GM19397 (cell line): ENCODE data around the gene FCN2.

Experiments used
- ATAC-seq: cut with Tn5 transposase; IDR thresholded peaks from one replicate; pipeline ENCODE4 v1.9.1; 2021; ENCODE audit warnings: mild to moderate bottlenecking, moderate library complexity; ENCODE audit not compliant: unreplicated experiment

The FCN2 gene

DNA sequence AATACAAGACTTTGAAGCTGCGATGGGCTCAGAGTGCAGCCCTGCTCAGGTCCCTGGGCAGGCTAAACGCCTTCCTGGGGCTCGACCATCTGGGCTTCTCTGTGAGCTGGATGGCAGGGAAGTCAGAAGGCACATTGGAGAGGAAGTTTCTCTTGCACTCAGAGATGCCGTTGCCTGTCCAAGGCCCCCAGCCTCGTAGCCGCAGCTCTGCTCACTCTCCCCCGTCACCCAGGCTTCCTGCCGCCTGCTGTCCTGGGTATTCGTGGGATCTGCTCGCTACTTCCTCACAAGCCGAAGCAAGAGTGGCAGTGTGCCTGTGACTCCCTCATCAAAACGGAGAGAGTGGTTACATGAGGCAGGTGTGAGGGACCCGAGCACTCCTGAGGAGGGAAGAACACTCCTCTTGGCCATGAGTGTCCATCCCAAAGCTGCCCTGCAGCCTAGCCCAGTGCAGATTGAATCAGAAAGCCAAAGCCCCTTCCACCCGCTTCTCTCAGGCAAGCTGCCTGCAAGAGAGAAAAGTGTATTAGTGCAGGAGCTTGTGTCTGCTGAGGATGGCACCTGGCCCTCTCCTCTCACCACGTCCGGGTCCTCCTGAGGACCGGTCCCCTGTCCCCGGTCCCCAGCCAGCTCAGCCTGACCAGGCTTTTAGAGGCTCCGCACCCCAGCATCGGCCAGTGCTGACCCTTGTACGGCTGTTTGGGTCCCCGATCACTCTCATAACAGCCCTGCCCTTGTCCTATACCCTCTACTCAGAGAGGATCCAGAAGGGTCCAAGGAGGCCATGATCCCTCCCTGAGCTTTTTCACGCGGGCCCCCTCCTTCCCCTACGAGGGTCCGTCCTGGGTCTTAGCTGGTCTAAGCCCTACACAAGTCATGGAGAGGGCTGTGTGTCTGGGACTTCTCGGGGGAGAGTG lies 7.3 kb downstream of the FCN2 start:
- no peak for ATAC-seq

DNA sequence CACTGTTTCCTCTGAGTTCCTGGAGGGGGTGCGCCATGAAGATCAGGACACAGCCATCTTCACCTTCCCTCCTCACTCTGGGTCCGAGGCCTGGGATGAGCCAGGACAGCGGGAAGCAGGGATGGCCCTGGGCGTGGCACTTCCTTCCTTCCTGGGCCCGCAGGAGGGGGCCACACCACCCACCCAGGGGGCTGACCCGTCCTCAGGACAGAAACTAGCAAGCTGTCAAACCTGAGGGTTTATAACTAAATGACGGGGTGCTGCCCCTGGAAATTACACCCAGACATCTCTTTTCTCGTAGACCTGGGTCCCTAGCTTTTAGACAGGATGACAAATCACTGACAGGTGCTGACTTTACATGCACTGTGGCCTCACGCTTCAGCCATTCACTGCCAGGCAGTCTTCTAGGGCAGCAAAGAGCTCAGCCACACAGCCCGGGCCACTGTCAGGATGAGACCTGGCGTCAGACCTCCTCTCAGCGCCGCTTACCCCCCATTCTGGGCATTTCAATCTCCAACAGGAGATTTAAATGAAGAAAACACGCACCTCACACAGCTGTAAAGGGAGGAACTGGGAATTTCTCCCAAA lies 8.1 kb downstream of the FCN2 start:
- no peak for ATAC-seq

DNA sequence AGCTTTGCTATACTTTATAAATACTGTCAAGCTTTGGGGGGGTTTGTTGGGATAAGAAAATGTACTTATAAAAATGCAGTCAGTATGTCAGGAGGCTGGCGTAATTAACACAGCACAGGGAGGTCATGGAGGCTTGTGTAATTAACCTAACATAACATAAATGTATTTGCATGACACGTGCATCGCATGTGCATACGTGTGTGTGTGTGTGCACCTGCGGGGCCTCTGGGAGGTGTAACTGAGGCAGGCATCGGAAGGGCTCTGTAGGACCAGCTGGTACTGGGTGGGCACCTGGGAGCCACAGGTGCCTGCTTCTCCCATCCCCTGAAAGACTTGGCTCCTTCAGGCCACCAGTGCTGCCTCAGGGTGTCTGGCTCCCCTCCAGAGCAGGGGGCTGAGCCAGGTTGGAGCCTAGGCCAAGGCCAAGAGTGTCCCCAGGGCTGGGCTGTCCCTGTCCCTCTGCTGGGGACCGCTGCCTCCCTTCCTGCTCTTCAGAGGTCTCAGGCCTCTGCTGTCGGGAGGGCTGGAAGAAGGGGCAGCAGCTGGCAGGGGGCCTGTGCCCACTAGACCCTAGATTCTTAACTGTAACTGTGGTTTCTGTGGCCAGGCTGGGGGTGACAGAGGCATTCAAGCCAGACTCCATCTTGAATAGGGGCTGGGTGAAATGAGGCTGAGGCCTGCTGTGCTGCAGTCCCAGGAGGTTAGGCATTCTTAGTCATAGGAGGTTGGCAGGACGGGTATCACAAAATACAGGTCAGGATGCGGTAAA lies 9.0 kb downstream of the FCN2 start:
- ATAC-seq, result no peak

DNA sequence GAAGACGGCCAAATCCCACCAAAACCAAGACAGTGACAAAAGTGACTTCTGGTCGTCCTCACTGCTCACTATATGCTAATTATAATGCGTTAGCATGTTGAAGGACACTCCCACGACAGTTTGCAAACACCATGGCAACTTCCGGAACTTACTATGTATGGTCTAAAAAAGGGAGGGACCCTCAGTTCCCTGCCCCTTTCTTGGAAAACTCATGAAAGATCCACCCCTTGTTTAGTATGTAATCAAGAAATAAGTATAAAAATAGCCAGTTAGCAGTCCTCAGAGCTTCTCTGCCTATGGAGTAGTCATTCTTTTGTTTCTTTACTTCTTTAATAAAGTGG lies 9.5 kb downstream of the FCN2 start:
- ATAC-seq, result no peak

DNA sequence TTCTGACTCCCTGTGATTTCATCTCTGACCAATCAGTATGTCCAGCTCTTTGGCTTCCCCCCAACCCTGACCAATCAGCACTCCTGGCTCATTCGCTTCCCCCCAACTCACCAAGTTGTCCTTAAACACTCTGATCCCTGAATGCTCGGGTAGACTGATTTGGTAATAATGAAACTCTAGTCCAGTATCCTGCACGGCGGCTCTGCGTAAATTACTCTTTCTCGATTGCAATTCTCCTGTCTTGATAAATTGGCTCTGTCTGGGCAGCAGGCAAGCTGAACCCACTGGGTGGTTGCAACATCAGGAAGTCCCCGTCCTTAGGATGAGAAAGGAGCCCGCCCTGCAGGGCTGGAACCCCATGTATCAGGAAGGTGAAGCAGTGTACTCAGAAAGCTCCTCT lies 10.4 kb downstream of the FCN2 start:
- ATAC-seq, result no peak

DNA sequence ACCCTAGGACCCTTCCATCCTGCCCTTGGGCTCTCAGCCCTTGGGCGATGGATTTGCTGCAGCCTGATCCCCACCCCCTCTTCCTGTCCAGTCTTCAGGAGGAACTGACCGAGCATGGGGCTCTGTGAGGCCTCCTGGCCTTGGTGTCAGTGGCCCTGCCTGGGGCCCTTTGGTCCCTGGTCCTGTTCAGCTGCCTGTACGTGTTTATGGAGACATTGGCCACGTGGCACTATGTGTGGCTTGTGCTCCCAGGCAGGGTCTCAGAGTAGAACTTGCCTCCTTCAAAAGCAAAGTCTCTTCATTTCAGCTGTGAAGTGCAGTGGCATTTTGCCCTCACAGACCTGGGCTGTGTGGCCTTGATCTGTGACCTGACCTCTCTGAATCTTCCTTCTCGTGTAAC lies 11.1 kb downstream of the FCN2 start:
- ATAC-seq, result no peak

DNA sequence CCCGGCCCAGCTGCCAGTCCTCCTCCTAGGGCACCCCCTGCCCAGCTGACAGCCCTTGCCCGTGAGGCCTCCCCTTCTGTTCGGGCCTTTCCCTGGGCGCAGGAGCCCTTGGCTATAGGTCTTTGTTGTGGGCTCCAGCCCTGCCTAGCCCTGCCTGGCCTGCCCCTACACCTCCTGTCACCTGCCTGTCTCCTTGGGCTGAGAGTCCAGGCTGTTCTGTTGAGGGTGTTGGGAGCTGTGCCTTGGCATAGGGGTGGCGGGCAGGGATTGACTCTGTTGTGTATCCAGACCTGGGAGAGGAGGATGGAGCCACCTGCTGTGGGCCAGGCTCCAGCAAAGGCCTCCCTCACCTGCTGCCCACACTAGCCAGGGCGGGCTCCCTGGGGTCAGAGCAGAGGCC lies 11.6 kb downstream of the FCN2 start:
- no peak for ATAC-seq

DNA sequence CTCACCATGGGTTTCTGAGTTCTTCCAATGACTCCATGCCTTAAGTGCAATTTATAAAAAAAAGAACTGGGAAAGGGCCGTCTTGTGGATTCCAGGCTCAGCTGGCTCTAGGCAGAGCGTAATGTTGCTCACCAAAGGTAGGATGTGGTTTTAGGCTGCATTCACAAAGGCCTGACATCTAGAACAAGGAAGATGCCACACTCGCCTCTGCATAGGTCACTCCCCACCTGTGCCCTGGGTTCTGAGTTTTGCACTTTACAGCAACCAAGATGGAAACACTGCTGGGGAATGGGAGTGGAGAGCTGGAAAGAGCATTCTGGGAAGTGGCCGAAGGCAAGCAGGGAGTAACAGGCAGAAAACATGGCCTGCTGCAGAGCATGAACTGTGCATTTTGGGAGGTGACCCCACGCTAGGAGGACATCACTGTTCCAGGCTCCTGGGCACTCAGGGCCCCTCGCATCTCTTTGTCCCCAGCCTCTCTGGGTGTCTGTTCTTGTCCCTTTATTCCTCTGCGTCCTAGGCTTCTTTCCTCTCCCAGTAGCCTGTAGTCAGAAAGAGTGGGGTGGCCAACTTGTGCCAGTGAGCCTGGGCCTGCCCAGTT lies 12.3 kb downstream of the FCN2 start:
- ATAC-seq, result no peak

DNA sequence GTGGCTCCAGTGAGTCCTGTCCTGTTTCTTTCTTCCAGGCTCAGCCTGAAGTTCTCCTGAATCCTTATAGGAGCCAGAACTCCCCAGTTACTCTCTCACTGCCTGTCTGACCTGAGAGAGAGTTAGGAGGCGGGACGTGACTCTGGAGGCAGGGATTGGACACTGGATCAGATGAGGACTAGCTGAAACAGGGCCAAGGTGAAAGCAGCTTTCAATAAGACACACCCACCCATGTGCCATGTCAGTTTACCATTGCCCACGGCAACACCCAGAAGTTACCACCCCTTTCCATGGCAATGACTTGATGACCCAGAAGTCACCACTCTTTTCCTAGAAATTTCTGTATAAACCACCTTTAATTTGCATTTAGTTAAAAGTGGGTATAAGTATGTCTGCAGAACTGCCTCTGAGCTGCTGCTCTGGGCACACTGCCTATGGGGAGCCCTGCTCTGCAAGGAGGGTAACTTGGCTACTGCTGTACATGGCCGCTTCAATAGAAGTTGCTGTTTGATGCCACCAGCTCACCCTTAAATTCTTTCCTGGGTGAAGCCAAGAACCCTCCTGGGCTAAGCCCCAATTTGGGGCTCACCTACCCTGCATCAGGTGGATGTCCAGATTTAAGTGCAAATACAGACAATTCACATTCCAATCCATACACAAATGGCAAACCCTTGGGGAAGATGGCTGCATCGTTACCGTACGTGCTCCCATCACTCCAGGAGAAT lies 13.7 kb downstream of the FCN2 start:
- no peak for ATAC-seq

DNA sequence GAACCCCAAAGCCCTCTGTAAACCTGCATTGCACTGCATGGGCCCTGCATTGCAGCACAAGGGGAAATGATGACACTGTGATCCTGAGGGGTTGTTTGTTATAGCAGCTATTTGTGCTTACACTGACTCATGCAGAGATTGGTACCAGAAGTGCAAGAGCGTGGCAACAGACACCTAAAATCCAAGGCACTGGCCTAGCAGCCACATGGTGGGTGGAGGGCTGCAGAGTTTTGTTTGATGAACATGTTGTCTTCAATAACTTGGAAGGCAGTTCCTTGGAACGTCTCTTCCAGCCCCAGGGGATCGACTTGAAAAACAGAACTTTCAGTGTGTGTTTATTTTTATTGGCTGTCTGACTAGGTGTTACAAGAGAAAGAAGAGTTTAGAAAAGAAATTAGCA lies 14.5 kb downstream of the FCN2 start:
- ATAC-seq, result no peak

DNA sequence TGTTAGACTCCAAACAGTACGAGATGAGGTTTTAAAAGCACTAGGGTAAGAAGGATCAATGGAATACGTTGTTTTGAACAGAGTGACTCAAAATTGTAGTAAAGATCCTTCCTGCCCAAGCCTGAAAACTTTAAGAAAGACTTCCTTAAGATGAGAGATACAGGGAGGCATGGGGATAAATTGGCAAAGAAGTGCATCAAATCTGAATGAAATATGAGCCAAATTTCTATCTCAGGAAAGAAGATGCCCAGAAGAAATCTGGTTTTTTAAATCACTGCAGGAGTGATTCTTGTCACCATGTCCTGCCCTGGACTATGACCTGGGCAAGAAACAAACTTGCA lies 14.9 kb downstream of the FCN2 start:
- ATAC-seq, result no peak

DNA sequence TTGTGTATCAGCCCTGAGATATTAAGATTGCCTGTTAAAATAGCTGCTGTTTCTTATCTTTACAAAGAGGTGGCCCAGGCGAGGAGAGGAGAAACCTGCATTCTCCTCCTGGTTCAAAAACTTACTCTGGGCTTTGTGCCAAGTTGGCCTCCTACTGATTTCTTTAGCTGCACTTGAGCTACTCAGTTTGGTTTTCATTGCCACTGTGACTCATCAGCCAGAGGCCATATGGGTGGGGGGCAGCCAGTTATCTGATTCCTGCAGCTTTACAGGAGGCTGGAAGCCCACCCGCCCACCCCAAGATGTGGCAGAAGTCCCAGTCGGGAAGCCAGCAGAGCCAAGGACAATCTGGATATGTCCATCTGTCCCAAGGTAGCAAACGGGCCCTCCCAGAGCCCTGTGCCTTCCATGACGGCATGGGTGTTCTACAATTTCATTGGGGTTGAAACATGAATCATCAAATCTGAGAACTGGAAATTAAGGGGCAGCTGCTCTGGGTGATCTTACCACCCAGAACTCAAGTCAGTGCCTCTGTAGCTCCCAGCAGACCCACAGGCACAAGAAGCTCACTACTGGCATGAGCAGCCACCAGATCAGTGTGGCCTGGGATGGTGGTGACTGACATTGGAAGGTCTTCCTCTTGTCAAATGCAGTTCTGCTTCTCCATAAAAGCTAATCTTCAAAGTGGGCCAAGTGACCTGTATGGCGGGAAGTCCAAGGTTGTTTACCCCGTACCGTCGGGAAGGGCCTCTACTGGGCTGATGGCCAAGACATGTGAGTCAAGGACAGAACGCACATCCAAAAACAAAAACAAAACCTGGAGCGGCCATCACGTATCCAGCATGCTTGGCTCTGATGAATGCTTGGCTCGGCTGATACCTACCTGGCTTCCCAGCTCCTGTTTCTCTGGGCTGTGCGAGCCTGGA lies 15.6 kb downstream of the FCN2 start:
- no peak for ATAC-seq

DNA sequence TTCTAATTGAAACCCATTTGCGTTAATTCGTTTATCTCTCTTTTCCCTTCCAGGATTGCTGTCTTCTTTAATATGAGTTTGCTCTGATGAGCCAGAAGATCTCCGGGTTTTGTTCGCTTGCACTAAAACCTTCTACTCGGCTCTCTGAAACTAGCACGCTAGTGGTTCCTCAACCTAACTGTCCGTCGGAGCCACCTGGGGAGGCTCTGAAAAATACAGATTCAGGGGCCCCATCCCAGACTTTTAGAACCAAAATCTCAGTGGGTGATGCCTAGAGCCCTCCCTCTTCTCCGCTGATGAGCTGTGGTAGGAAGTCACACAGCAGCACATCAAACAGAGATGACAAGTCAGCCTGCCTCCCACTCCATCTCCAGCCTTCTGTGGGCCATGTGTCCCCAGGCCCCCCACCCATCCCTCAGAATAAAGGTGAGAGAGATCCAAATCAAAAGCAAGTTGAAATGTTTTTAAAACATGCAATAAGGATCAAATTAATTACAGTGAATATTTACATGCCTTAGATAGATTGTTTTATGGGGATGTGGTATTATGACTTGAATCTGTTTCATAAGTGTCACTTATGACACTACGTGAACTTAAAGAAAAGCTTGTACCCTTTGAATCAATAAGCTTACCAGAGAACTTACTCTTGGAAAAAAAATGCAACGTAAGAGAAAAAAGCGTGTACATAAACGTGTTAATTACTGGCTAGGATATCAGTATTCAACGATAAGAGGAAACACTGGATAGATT lies 16.4 kb downstream of the FCN2 start:
- ATAC-seq, result no peak

DNA sequence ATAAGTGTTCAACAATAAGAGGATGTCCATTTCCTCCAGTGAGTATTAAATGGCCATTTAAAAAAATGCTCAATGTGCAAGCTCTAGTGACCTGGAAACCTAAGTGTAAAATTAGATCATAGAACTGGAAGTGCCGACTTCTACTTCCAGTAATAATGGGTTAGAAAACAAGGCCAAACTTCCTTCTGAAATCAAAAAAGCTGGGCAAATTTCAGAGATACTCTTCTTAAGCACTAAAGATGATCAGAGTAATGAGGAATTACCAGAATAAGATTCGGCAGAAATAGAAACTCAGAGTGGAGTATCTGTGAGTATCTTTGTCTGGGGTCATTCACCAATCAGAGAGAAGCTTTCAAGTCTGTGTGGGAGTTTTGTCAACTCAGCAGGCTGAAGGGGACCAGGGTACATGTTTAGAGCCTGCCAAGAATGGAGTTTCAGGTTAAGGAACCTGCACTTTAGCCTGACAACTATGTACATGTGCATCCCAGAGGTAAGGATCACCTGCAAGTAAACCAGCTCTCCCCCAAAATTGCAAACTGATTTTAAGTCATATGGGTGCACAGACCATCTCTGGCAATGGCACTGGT lies 17.1 kb downstream of the FCN2 start:
- ATAC-seq, result no peak

DNA sequence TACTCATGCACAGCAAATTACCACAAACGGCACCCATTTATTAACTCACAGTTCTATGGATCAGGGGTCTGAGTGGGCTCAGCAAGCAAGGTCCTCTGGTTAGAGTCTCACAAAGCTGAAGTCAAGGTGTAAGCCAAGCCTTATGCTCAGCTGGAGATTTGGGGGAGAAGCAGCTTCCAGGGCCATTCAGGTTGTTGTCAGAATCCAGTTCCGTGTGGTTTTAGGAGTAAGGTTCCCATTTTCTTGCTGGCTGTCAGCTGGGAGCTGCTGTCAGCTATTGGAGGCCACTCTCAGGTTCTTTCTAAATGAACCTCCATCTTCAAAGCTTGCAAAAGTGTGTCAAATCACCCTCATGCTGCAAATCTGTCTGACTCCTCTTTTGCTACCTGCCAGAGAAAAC lies 17.7 kb downstream of the FCN2 start:
- no peak for ATAC-seq

DNA sequence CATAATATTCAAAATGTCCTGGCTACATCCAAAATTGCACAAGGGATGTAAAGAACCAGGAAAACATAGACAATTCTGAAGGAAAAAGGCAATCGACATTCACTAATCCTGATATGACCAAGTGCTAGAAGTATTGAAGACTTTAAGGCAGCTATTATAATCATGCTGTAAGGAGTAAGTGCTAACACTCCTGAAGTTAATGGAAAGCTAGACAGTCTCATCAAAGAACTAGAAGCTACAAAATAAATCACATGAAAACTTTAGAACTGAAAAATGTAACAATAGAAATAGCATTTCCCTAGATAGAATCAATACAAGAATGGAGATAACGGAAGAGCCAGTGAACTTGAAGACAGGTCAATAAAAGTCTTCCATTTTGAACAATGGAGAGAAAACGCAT lies 18.6 kb downstream of the FCN2 start:
- ATAC-seq, result no peak

DNA sequence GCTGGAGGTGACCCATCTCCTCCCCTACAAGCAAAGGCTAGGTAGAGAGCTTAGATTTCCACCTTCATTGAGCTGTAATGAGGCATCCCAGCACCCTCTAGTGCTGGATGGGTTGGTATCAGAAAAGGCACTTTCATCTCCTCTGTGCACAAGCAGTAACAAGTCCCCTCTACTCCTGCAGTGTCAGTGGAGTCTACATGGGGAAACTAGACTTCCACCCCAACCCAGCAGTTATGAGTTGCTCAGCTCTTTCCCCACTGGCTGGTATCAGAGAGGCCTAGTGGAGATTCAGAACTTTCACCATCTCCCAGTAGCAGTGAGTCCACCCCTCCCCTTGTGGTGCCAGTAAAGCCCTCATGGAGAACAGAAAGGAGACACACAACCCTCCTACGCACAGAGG lies 19.2 kb downstream of the FCN2 start:
- ATAC-seq, result no peak

DNA sequence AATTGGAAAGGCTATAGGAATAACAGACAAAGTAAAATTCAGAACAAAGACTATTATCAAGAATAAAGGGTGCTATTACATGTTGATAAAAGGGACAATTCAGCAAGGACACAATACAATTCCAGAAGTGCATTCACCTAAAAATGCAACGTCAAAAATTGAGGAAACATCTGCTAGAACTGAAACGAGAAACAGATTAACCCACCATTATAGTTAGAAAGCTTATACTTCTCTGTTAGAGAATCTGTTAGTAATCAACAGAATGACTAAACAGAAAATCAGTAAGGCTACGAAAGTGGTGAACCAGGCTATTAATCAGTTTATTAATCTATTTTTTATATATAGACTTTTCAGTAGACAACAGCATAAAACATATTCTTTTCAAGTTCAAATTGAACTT lies 22.3 kb downstream of the FCN2 start:
- no peak for ATAC-seq
